Activated T-cell treated with anti-CD3 and anti-CD28 coated beads, Interleukin-2, amount 50 U/mL, for 24 hours (primary cell): ENCODE measurements around the gene CYP4F22.
"Not testable (repeated sequence)": the region's sequence is repeated elsewhere in the genome, so short reads cannot be mapped to it uniquely, and the experiment has no call there.

Source experiments
- DNase-seq: peaks from one replicate; pipeline ENCODE4 v3.0.0-alpha.2; 2020
- H3K27ac Mint-ChIP-seq: 2 replicates; pipeline ENCODE4 v1.8.0; 2020; ENCODE audit warnings: mild to moderate bottlenecking, mixed read lengths
- H3K27me3 Mint-ChIP-seq: 2 replicates; pipeline ENCODE4 v1.8.0; 2020; ENCODE audit warnings: mixed read lengths
- H3K36me3 Mint-ChIP-seq: 2 replicates; pipeline ENCODE4 v1.8.0; 2020; ENCODE audit warnings: low read depth, mixed read lengths
- H3K4me1 Mint-ChIP-seq: 2 replicates; pipeline ENCODE4 v1.8.0; 2020; ENCODE audit warnings: low read depth, mixed read lengths
- H3K4me3 Mint-ChIP-seq: 2 replicates; pipeline ENCODE4 v1.8.0; 2020; ENCODE audit warnings: mild to moderate bottlenecking, moderate library complexity, mixed read lengths
- H3K9me3 Mint-ChIP-seq: 2 replicates; pipeline ENCODE4 v1.8.0; 2020; ENCODE audit warnings: mixed read lengths

CYP4F22 gene

DNA sequence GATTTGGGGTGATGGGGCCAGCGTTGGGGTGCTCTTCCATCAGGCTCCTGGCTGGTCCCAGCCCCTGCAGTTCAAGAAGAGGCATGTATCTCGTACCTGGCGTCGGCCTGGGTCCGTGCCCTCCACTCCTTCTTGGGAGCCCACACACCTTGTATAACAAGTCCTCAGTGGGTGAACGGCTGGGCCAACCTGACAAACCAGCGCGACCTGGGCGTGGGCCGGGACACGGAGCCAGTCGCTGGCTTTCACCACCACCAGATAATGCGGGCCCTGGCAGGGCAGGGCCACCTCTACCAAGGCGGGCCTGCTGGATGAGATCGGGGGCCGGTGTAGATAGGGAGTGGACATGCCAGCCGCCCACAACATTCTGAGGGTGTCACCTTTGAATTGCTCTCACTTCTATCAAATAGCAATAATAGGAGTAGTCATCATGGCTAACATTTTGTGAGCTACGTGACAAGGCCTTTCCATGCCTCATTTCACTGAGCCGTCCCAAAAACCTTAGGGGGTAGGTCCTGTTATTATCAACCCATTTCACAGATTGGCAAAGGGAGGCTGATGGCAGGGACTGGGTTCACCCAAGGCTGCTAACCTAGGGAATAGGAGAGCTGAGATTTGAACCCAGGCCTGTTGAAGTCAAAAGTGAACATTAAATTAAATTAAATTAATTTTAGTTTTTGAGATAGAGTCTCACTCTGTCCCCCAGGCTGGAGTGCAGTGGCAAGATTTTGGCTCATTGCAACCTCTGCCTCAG lies 3.5 kb downstream of the CYP4F22 start:
- Mint-ChIP-seq H3K27me3 (peaks cover 20% of the 10 kb centered on the region), H3K4me1 (peaks cover 46% of the 10 kb centered on the region), H3K27ac (no peak overlapping the region), H3K9me3 (peaks cover 8% of the 10 kb centered on the region), H3K36me3 (peaks cover 12% of the 10 kb centered on the region), H3K4me3 (no peak overlapping the region)
- DNase-seq: no peak

DNA sequence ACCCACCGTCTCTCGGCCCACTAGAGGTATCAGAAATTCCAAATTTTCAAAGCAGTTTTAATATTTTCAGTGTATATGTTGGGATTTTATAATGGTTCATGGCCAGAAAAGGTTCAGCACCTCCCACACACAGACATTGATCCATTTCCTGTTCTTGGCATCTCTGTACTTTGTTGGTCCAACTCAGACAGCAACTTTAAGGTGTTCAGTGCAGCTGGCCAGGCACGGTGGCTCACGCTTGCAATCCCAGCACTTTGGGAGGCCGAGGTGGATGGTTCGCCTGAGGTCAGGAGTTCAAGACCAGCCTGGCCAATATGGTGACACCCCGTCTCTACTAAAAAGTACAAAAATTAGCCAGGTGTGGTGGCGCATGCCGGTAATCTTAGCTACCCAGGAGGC lies 6.9 kb downstream of the CYP4F22 start:
- not testable (repeated sequence) for H3K27me3 Mint-ChIP-seq, DNase-seq
- Mint-ChIP-seq H3K4me3 (peak overlapping the region; percentile 53), H3K27ac (peak overlapping the region; percentile 97), H3K36me3 (peaks cover 12% of the 10 kb centered on the region), H3K9me3 (peaks cover 12% of the 10 kb centered on the region), H3K4me1 (peaks cover 39% of the 10 kb centered on the region)

DNA sequence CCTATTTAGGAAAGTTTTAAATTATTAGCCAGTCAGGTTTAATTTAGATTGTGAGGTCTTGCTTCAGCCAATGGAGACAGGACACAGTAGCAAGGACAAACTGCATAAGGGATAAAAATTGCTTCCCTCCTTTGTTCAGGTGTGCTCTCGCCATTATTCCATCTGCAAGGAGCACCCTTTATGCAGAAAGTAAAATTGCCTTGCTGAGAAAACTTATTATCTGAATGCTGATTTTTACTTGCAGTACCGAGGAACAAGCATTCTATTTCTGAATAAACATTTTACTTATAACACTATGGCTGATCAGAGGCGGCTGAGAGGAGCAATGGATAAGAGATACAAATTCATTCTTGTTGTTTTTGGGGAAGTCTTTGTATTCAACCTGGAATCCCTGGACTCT lies 8.0 kb downstream of the CYP4F22 start:
- Mint-ChIP-seq H3K27me3 (no peaks in the 10 kb centered on the region), H3K27ac (no peak overlapping the region), H3K4me1 (peaks cover 33% of the 10 kb centered on the region), H3K4me3 (no peak overlapping the region), H3K36me3 (peaks cover 12% of the 10 kb centered on the region), H3K9me3 (peaks cover 12% of the 10 kb centered on the region)
- DNase-seq: no peak

DNA sequence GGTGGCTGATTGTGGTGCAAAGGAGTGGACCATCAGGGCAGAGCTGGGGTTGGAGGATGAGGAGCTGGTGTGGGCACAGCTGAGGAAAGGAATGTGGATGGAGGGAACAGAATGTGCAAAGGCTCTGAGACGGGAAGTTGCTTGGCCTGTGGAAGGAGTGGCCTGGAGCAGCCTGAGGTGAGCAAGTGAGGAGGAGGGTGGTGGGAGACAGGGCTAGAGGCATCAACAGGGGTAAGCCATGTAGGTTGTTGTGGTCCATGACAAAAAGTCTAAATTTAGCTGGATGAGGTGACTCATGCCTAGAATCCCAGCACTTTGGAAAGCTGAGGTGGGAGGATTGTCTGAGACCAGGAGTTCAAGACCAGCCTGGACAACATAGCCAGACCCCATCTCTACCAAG lies 9.5 kb downstream of the CYP4F22 start:
- Mint-ChIP-seq H3K27ac (no peak overlapping the region), H3K4me3 (no peak overlapping the region), H3K27me3 (no peaks in the 10 kb centered on the region), H3K36me3 (peaks cover 12% of the 10 kb centered on the region), H3K9me3 (peaks cover 12% of the 10 kb centered on the region), H3K4me1 (peaks cover 30% of the 10 kb centered on the region)
- DNase-seq: no peak

DNA sequence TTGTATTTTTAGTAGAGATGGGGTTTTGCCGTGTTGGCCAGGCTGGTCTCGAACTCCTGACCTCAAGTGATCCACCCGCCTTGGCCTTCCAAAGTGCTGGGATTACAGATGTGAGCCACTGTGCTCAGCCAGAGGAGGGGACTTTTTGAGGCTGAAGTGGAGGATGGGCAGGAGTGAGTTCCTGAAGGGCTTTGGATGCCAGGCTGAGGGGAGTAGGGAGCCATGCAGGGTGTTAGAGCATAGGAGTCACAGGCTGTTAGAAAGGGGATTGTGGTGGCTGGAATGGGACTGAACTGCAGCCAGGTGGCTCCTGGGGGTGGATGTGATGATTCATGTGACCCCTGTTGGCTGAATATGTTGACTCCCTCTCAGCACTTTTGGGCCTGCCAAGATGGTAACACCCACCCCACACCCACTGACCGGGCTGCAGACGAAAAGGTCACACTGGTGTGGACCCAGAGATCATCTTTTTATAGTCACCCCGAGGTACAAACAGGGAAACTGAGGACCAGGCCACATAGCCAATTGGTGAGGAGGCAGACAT lies 11.2 kb downstream of the CYP4F22 start:
- DNase-seq: no peak
- Mint-ChIP-seq H3K4me1 (peaks cover 23% of the 10 kb centered on the region), H3K27me3 (no peaks in the 10 kb centered on the region), H3K27ac (no peak overlapping the region), H3K9me3 (peaks cover 12% of the 10 kb centered on the region), H3K4me3 (no peak overlapping the region), H3K36me3 (peaks cover 12% of the 10 kb centered on the region)

DNA sequence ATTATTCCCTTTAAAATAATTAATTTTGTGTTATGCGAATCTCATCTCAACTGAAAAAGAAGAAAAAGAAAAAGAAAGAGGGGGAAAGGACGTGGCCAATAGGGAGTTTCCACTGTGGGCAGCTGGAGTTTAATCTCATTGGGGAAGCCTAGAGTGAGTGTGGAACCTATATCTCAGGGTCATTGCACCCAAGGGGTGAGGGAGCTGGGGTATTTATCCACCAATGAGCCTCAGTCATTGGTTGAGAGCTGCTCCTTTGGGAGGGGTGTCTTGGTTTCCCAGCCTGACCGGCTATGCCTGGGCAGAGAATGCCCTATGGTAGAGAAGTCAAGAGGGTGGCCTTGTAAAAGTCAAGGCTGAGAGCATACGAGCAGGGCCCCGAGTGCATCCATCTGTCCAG lies 16.5 kb downstream of the CYP4F22 start:
- H3K27ac Mint-ChIP-seq: no peak overlapping the region

DNA sequence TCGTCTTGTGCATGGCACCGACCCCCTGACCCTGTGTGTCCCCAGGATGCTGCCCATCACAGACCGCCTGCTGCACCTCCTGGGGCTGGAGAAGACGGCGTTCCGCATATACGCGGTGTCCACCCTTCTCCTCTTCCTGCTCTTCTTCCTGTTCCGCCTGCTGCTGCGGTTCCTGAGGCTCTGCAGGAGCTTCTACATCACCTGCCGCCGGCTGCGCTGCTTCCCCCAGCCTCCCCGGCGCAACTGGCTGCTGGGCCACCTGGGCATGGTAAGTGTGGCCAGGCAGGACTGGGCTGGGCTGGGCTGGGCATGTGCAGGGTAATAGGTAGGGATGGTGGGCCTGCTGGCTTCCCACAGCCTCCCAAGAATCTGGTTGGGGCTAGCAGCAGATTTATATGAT lies 17.0 kb downstream of the CYP4F22 start:
- Mint-ChIP-seq H3K36me3 (peaks cover 2% of the 10 kb centered on the region), H3K9me3 (peaks cover 1% of the 10 kb centered on the region), H3K4me3 (no peak overlapping the region), H3K27me3 (no peaks in the 10 kb centered on the region), H3K4me1 (peaks cover 3% of the 10 kb centered on the region), H3K27ac (no peak overlapping the region)
- no peak for DNase-seq

More for the DNA sequence above, 16.5 kb downstream of the CYP4F22 start:
- Mint-ChIP-seq H3K4me3 (no peak overlapping the region), H3K4me1 (peaks cover 3% of the 10 kb centered on the region), H3K27me3 (no peaks in the 10 kb centered on the region), H3K9me3 (no peaks in the 10 kb centered on the region), H3K36me3 (no peaks in the 10 kb centered on the region)
- DNase-seq: no peak

DNA sequence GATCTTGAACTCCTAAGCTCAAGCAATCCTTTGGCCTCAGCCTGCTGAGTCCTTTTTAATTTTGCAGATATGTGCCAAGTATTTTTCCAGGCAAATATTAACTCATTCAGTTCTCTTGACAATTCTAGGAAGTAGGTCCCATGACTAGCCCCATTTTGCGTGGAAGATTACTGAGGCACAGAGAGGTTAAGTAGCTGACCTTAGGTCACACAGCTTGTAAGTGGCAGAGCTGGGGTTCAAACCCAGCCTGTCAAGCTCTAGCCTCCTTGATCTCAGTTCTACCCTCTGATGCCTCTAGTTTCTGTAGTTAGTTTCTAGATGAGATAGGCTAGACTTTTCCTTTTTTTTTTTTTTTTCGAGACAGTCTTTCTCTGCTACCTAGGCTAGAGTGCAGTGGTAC lies 18.1 kb downstream of the CYP4F22 start:
- Mint-ChIP-seq H3K4me3 (no peak overlapping the region), H3K27ac (no peak overlapping the region), H3K36me3 (peaks cover 5% of the 10 kb centered on the region), H3K4me1 (peaks cover 3% of the 10 kb centered on the region), H3K9me3 (peaks cover 6% of the 10 kb centered on the region), H3K27me3 (no peaks in the 10 kb centered on the region)
- no peak for DNase-seq

DNA sequence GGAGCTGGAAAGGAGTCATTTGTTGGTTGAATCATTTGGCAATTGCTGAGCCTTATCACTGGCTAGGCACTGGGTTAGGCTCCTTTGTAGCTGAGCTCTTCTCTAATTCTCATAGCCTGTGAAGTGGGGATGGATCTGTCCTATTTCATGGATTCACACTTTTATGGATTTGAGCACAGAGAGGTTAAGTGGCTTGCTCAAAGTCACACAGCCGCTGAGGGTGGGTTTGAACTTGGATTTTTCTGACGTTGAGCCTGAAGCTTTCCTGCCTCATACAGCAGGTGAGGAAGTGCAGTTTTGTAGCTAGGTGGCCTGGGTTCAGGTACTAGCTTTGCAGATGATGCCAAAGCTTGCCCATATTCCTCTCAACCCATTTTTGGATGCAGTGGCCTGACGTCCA lies 19.4 kb downstream of the CYP4F22 start:
- peaks cover 6% of the 10 kb centered on the region for H3K9me3 Mint-ChIP-seq
- H3K4me3 Mint-ChIP-seq: no peak overlapping the region
- H3K27me3 Mint-ChIP-seq: no peaks in the 10 kb centered on the region
- H3K36me3 Mint-ChIP-seq: peaks cover 5% of the 10 kb centered on the region
- peaks cover 13% of the 10 kb centered on the region for H3K4me1 Mint-ChIP-seq
- no peak for DNase-seq
- H3K27ac Mint-ChIP-seq: no peak overlapping the region

DNA sequence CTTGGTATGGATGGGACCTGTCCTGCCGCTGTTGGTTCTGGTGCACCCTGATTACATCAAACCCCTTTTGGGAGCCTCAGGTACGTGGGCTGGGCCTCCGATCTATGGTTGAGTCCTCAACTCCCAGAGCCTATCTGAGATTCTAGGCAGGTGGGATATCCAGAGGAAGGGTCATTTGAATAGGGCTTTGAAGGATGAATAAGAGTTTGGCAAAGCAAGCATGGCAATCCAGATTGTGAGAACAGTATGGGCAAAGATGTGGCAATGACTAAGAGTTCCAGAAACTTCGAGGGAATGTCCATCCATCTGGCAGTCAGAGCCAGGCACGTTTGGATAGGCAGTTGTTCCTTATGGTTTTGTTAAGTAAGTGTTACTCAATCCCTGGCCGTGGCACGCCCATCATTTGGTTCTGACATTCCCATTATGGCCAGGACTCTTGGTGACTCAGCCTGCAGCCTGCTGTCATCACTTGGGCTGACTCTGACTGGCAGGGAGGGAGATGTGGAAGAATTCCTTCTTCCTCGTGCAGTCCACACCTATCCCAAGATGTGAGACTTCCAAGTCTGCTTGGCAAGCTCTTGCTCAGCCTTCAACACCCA lies 21.5 kb downstream of the CYP4F22 start:
- Mint-ChIP-seq H3K4me3 (no peak overlapping the region), H3K36me3 (peaks cover 5% of the 10 kb centered on the region)

DNA sequence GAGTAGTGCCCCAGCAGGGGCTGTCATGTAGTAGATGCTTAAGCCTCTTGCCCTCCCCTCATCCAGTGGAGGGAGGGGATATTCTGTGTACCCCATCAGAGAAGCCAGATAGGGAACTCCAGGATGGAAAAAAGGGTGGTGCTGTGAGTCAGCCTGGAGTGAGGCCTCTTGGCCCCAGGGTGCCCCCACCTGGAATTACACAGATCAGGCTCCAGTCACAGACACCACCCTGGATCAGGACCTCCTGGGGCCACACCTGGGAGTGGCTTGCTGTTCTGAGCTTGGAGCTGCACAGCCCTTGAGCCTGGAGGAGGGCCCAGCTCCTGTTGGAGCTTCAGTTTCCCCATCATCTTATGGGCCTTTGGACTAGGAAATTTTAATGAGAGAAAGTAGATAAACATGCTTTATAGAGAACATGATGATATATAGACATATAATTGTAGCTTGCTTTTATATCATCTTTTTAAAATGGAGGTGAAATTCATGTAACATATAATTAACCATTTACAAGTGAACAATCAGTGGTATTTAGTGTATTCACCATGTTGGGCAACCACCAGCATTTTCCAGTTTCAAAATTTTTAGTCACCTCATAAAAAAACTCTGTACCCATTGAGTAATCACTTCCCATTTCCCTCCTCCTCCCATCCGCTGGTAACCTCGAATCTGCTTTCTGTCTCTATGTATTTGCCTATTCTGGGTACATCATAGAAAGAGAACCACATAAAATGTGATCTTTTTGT lies 24.6 kb downstream of the CYP4F22 start:
- Mint-ChIP-seq H3K27ac (peak overlapping the region; percentile 69), H3K4me1 (peaks cover 42% of the 10 kb centered on the region), H3K36me3 (peaks cover 5% of the 10 kb centered on the region), H3K27me3 (no peaks in the 10 kb centered on the region), H3K9me3 (peaks cover 6% of the 10 kb centered on the region), H3K4me3 (no peak overlapping the region)
- DNase-seq: no peak

More for the DNA sequence above, 21.5 kb downstream of the CYP4F22 start:
- Mint-ChIP-seq H3K9me3 (peaks cover 6% of the 10 kb centered on the region), H3K27me3 (no peaks in the 10 kb centered on the region), H3K27ac (no peak overlapping the region), H3K4me1 (peaks cover 30% of the 10 kb centered on the region)
- DNase-seq: no peak

DNA sequence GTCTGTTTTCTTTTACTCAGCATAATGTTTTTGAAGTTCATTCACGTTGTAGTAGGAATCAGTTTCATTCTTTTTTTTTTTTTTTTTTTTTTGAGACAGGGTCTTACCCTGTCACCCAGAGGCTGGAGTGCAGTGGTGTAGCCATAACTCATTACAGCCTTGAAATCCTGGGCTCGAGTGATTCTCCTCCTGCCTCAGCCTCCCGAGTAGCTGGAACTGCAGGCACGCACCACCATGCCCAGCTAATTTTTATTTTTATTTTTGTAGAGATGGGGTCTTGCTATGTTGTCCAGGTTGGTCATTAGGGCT lies 25.2 kb downstream of the CYP4F22 start:
- Mint-ChIP-seq H3K4me1 (peaks cover 42% of the 10 kb centered on the region), H3K27ac (peak overlapping the region; percentile 32)
- H3K4me3 Mint-ChIP-seq, H3K9me3 Mint-ChIP-seq, H3K36me3 Mint-ChIP-seq, H3K27me3 Mint-ChIP-seq, DNase-seq: not testable (repeated sequence)

DNA sequence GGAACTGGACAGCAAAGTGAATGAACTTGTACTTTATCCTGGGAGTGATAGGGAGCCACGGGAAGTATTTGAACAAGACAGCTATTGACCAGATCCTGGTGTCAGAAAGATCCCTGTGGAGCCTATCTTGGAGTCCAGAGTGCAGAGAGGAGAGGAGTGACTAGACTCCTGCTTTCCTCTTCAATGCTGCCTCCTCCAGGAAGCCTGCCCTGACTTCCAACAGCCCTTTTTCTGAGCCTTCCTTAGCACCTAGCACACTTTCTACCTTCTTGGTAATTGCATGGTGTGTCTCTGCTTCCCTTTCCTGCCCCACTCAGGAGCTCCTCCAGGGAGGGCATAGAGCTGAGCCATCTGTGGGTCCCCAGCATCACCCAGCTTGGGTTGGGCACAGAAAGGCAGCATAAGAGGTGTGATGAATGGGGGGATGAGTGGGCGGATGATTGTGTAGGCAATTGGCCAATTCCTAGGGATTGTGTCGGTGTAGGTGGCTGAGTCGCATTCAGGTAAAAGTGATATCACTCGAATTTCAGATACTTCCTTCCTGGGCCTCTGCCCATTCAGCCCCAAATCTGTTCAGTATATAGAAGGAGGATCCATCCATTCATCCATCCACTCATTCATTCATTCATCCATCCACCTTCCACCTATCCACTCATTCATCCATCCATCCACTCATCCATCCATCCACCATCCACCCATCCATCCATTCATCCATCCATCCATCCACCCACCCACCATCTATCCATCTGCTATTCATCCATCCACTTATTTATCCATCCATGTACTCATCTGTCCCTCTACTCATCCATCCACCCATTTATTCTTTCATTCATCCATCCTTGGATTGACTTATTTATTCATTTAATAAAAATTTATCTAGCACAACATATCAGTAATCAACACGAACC lies 26.9 kb downstream of the CYP4F22 start:
- Mint-ChIP-seq H3K27me3 (no peaks in the 10 kb centered on the region), H3K27ac (no peak overlapping the region), H3K4me3 (no peak overlapping the region), H3K9me3 (peaks cover 5% of the 10 kb centered on the region), H3K36me3 (peaks cover 5% of the 10 kb centered on the region), H3K4me1 (peaks cover 45% of the 10 kb centered on the region)
- DNase-seq: no peak

DNA sequence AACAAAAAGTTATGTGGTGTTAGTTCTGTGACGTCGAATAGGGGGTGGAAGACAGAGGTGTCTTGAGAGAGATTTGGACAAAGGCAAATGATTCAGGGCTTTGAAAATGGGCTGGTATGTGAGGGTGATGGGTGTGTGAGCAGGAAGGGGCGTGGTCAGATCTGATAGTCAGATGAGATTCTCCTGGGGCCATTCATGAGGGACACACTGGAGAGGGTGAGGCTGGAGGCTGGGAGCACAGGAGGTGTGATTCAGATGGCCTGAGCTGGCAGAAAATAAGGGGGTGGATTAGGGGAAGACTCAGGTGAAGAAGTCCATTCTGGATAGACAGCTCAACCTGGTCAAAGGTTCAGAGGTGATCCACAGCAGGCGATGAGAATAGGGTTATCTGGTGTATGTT lies 28.0 kb downstream of the CYP4F22 start:
- no peak for DNase-seq
- peaks cover 45% of the 10 kb centered on the region for H3K4me1 Mint-ChIP-seq
- no peak overlapping the region for H3K4me3 Mint-ChIP-seq
- H3K27ac Mint-ChIP-seq: no peak overlapping the region
- H3K36me3 Mint-ChIP-seq: no peaks in the 10 kb centered on the region
- H3K27me3 Mint-ChIP-seq: no peaks in the 10 kb centered on the region
- H3K9me3 Mint-ChIP-seq: no peaks in the 10 kb centered on the region
